ENCODE data around the gene USO1.

The USO1 gene

GRCh38 chr4:75849461-75849860 lies 125.1 kb downstream of the USO1 start:
- DNase-seq (ENCODE audit: low read depth) = peak; percentile 30
- no peak overlapping the region for H3K4me3 ChIP-seq (replicated peaks; ENCODE audit: low read depth, low read length)
- TF ChIP-seq CTCF (IDR thresholded peaks at IDR 0.05; ENCODE audit: low read length, missing control alignments) = no peak

GRCh38 chr4:75858721-75859120 lies 134.3 kb downstream of the USO1 start:
- H3K4me3 ChIP-seq (replicated peaks; ENCODE audit: low read depth, low read length) = no peak overlapping the region
- no peak for DNase-seq (ENCODE audit: low read depth)
- TF ChIP-seq CTCF (IDR thresholded peaks at IDR 0.05; ENCODE audit: low read length, missing control alignments) = no peak

GRCh38 chr4:75860606-75861005 lies 136.2 kb downstream of the USO1 start:
- no peak overlapping the region for H3K4me3 ChIP-seq (replicated peaks; ENCODE audit: low read depth, low read length)
- TF ChIP-seq CTCF (IDR thresholded peaks at IDR 0.05; ENCODE audit: low read length, missing control alignments) = no peak
- DNase-seq (ENCODE audit: low read depth) = no peak
